ENCODE data around the gene APOBEC3C.

GRCh38 chr22:38984224-38984623 lies 29.8 kb upstream of the APOBEC3C start:
- TF ChIP-seq CTCF (IDR thresholded peaks at IDR 0.05; ENCODE audit: insufficient read depth, low read length, poor library complexity, severe bottlenecking) (no peak), EZH2phosphoT487 (conservative IDR thresholded peaks at IDR 0.05; ENCODE audit: low read length) (no peak)
